ENCODE results near the gene APBA2. TPM values are rescaled to one million over a fixed set of nuclear protein-coding genes. Genes with fewer than 3 reads are reported as not detected.

Gene APBA2
- total RNA-seq, 4 donors from 2014 or later, result 3.3 to 5.4 (median 4.5) TPM

GRCh38 chr15:28955160-28955992, 69.6 kb downstream of the APBA2 start:
- 52 to 56% methylated on average over 8 of the region's 8 CpGs for WGBS, 2 donors
- no peak overlapping the region for H3K4me3 ChIP-seq

GRCh38 chr15:28955993-28956421, 70.2 kb downstream of the APBA2 start:
- no peak overlapping the region for H3K27ac ChIP-seq
- H3K27me3 ChIP-seq, result no peaks in the 10 kb centered on the region
- 76 to 77% methylated on average over 5 of the region's 5 CpGs for WGBS, 2 donors
- TF ChIP-seq POLR2A (IDR thresholded peaks at IDR 0.05) (no peak), EP300 (IDR thresholded peaks at IDR 0.05) (no peak)
- TF ChIP-seq, protein P1, sequence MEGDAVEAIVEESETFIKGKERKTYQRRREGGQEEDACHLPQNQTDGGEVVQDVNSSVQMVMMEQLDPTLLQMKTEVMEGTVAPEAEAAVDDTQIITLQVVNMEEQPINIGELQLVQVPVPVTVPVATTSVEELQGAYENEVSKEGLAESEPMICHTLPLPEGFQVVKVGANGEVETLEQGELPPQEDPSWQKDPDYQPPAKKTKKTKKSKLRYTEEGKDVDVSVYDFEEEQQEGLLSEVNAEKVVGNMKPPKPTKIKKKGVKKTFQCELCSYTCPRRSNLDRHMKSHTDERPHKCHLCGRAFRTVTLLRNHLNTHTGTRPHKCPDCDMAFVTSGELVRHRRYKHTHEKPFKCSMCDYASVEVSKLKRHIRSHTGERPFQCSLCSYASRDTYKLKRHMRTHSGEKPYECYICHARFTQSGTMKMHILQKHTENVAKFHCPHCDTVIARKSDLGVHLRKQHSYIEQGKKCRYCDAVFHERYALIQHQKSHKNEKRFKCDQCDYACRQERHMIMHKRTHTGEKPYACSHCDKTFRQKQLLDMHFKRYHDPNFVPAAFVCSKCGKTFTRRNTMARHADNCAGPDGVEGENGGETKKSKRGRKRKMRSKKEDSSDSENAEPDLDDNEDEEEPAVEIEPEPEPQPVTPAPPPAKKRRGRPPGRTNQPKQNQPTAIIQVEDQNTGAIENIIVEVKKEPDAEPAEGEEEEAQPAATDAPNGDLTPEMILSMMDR (IDR thresholded peaks at IDR 0.05), result no peak
- H3K36me3 ChIP-seq, result no peaks in the 10 kb centered on the region
- no peak for DNase-seq (ENCODE audit: low spot score in 2 of 2)
- H3K4me3 ChIP-seq, result no peak overlapping the region
- H3K4me1 ChIP-seq, result no peaks in the 10 kb centered on the region
- peaks cover 0 to 9% (median 0%) of the 10 kb centered on the region in 4 donors for H3K9me3 ChIP-seq

More at GRCh38 chr15:28955160-28955992, 69.6 kb downstream of the APBA2 start:
- H3K27ac ChIP-seq, result no peak overlapping the region
- no peaks in the 10 kb centered on the region for H3K36me3 ChIP-seq
- no peak for DNase-seq (ENCODE audit: low spot score in 2 of 2)
- TF ChIP-seq POLR2A (IDR thresholded peaks at IDR 0.05), result no peak
- TF ChIP-seq, protein P1 (IDR thresholded peaks at IDR 0.05), result no peak
- no peak for TF ChIP-seq EP300 (IDR thresholded peaks at IDR 0.05)
- no peaks in the 10 kb centered on the region for H3K4me1 ChIP-seq
- no peaks in the 10 kb centered on the region for H3K27me3 ChIP-seq
- peaks cover 0 to 9% (median 0%) of the 10 kb centered on the region in 4 donors for H3K9me3 ChIP-seq

- H3K27me3 ChIP-seq, result no peaks in the 10 kb centered on the region
- no peak for DNase-seq (ENCODE audit: low spot score in 2 of 2)
- WGBS, 2 donors, result 89 to 96% methylated on average over 8 of the region's 8 CpGs
Observed at GRCh38 chr15:28956491-28956890, 70.7 kb downstream of the APBA2 start.

GRCh38 chr15:28957606-28958498, 72.1 kb downstream of the APBA2 start:
- TF ChIP-seq POLR2A (IDR thresholded peaks at IDR 0.05) (no peak), EP300 (IDR thresholded peaks at IDR 0.05) (no peak)
- TF ChIP-seq, protein P1 (IDR thresholded peaks at IDR 0.05), result no peak
- H3K27me3 ChIP-seq, result no peaks in the 10 kb centered on the region
- no peak overlapping the region for H3K4me3 ChIP-seq
- WGBS, 2 donors, result 93 to 95% methylated on average over 18 of the region's 18 CpGs
- H3K27ac ChIP-seq, result no peak overlapping the region
- no peaks in the 10 kb centered on the region for H3K4me1 ChIP-seq
- H3K36me3 ChIP-seq, result no peaks in the 10 kb centered on the region
- peaks cover 0 to 9% (median 0%) of the 10 kb centered on the region in 4 donors for H3K9me3 ChIP-seq
- no peak for DNase-seq (ENCODE audit: low spot score in 2 of 2)

More at GRCh38 chr15:28956491-28956890, 70.7 kb downstream of the APBA2 start:
- TF ChIP-seq, protein P1 (IDR thresholded peaks at IDR 0.05), result no peak
- TF ChIP-seq POLR2A (IDR thresholded peaks at IDR 0.05) (no peak), EP300 (IDR thresholded peaks at IDR 0.05) (no peak)
- peaks cover 0 to 9% (median 0%) of the 10 kb centered on the region in 4 donors for H3K9me3 ChIP-seq
- H3K36me3 ChIP-seq, result no peaks in the 10 kb centered on the region
- no peak overlapping the region for H3K27ac ChIP-seq
- H3K4me1 ChIP-seq, result no peaks in the 10 kb centered on the region
- no peak overlapping the region for H3K4me3 ChIP-seq

All from tibial nerve (tissue), 4 donors.